Lower leg skin (tissue), 4 donors: ENCODE results near the gene IL22. TPM values are rescaled to one million over a fixed set of nuclear protein-coding genes. Genes with fewer than 3 reads are reported as not detected.

Experiments used
- DNase-seq, 2 donors: peaks; one replicate each; pipeline ENCODE4 v3.0.0-alpha.2; 2019; ENCODE audit warnings: low spot score in 2 of 2
- H3K4me3 ChIP-seq: fragments of 200-600 bp; sonication (generic); 2 replicates; pipeline ENCODE4 v1.5.1; 2017; ENCODE audit warnings: mild to moderate bottlenecking, low read depth; ENCODE audit not compliant: poor library complexity, severe bottlenecking
- CTCF ChIP-seq, 3 donors: fragments of 450-650 bp; IDR thresholded peaks; one replicate each; pipeline ENCODE4 v1.5.1; 2016; ENCODE audit warnings: antibody characterized with exemption in 3 of 3, mild to moderate bottlenecking in 3 of 3, moderate library complexity in 2 of 3
- POLR2A ChIP-seq, 2 donors: fragments of 450-650 bp; IDR thresholded peaks; one replicate each; pipeline ENCODE4 v1.6.1; 2016 to 2017; ENCODE audit warnings: antibody characterized with exemption in 2 of 2, mild to moderate bottlenecking in 1 of 2, moderate library complexity in 1 of 2
- WGBS, 2 donors: methylation state at CpG; one replicate each; pipeline ENCODE4 v1.1.5; 2018; 5-methylcytosine and 5-hydroxymethylcytosine counted together
- intact Hi-C: fragments of 100-400 bp; cut with DNase I; formaldehyde crosslinking; loops from one replicate; pipeline ENCODE4 v1.15.0; 2023; ENCODE audit warnings: low total_unique reads
- total RNA-seq, 4 donors: library from RNA; depleted of rRNA; stranded (reverse); fragments of >200 nt; gene quantifications; one replicate each; pipeline ENCODE4 v1.1.0, GENCODE V29; 2016

The IL22 gene
- total RNA-seq, 4 donors from 2014 or later = not detected

GRCh38 chr12:68264158-68264855 is 10.9 kb upstream of the IL22 start:
- DNase-seq = no peak
- WGBS, 2 donors = 89 to 92% methylated on average over 7 of the region's 7 CpGs
- H3K4me3 ChIP-seq = no peak overlapping the region
- intact Hi-C loops = no loop called here
- TF ChIP-seq POLR2A (IDR thresholded peaks at IDR 0.05) (no peak), CTCF (IDR thresholded peaks at IDR 0.05) (no peak)

GRCh38 chr12:68263366-68263765 is 10.0 kb upstream of the IL22 start:
- H3K4me3 ChIP-seq = no peak overlapping the region
- DNase-seq = no peak
- no peak for TF ChIP-seq POLR2A (IDR thresholded peaks at IDR 0.05)
- no peak for TF ChIP-seq CTCF (IDR thresholded peaks at IDR 0.05)
- intact Hi-C loops = no loop called here
- WGBS, 2 donors = 91 to 93% methylated on average over 1 of the region's 1 CpG

GRCh38 chr12:68261896-68262295 is 8.5 kb upstream of the IL22 start:
- TF ChIP-seq CTCF (IDR thresholded peaks at IDR 0.05) (no peak), POLR2A (IDR thresholded peaks at IDR 0.05) (no peak)
- no peak for DNase-seq
- H3K4me3 ChIP-seq = no peak overlapping the region
- intact Hi-C loops = no loop called here

DNA sequence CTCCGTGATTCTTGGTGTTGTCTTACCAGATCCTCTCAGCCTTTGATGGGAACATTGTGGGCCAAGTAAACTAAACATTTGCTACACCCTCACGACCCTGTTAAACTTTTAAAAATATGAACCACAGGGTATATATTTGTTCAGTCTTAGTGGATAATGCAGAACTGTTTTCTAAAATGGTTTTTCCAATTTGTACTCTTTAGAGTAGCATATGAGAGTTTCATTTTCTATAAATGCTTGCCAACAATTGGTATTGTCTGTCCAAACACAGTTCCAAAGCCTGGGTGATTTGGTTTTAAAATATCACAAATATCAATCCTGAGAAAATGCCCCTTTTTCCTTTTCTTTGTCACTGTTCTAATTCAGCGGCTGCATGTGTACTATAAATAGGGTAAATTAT is 6.7 kb upstream of the IL22 start:
- no peak overlapping the region for H3K4me3 ChIP-seq
- intact Hi-C loops = no loop called here
- WGBS, 2 donors = 77 to 87% methylated on average over 3 of the region's 3 CpGs
- DNase-seq = no peak
- TF ChIP-seq POLR2A (IDR thresholded peaks at IDR 0.05) (no peak), CTCF (IDR thresholded peaks at IDR 0.05) (no peak)

- no peak overlapping the region for H3K4me3 ChIP-seq
- intact Hi-C loops = no loop called here
- 54 to 60% methylated on average over 3 of the region's 3 CpGs for WGBS, 2 donors
- no peak for TF ChIP-seq POLR2A (IDR thresholded peaks at IDR 0.05)
- TF ChIP-seq CTCF (IDR thresholded peaks at IDR 0.05) = no peak
- no peak for DNase-seq
Observed at GRCh38 chr12:68259318-68259940, 6.0 kb upstream of the IL22 start.
